K562 (cell line): Measurements from ENCODE around the gene THADA.

ENCODE experiments used
- CREB1 ChIP-seq, 2 experiments: sonication (generic) in 1 of 2; formaldehyde crosslinking in 1 of 2; IDR thresholded peaks; 2 replicates each; pipeline versions ENCODE4 v1.6.1 to v1.8.0; 2012 to 2022; ENCODE audit warnings: inconsistent platforms in 1 of 2, mild to moderate bottlenecking in 1 of 2, missing genetic modification reagents in 1 of 2, moderate library complexity in 1 of 2
- EZH2 ChIP-seq: IDR thresholded peaks from 2 replicates; pipeline ENCODE4 v1.6.1; 2012; ENCODE audit warnings: low read depth, mild to moderate bottlenecking, inconsistent platforms, low read length, borderline replicate concordance
- L3MBTL2 ChIP-seq: fragments of 450-650 bp; IDR thresholded peaks from 2 replicates; pipeline ENCODE4 v1.6.1; 2016; ENCODE audit warnings: mild to moderate bottlenecking, moderate library complexity
- RB1 ChIP-seq: fragments of 450-650 bp; IDR thresholded peaks from 2 replicates; pipeline ENCODE4 v1.6.1; 2017; ENCODE audit warnings: low read depth, mild to moderate bottlenecking
- SMC3 ChIP-seq: conservative IDR thresholded peaks from 2 replicates; pipeline ENCODE4 v1.6.1; 2011; ENCODE audit warnings: low read depth, low read length, improper control_type of control experiment; ENCODE audit not compliant: insufficient read depth
- SNRNP70 ChIP-seq: fragments of 200-400 bp; formaldehyde crosslinking; optimal IDR thresholded peaks from 2 replicates; pipeline ENCODE3; 2017; ENCODE audit warnings: low read depth, low read length
- TAF1 ChIP-seq: IDR thresholded peaks from 2 replicates; pipeline ENCODE4 v1.6.1; 2011; ENCODE audit warnings: mild to moderate bottlenecking, low read length, moderate library complexity; ENCODE audit not compliant: insufficient read depth, control insufficient read depth, severe bottlenecking; ENCODE audit errors: extremely low read depth
- TFE3 ChIP-seq: fragments of 450-650 bp; formaldehyde crosslinking; IDR thresholded peaks from 2 replicates; pipeline ENCODE4 v1.4.0; 2020; ENCODE audit warnings: mild to moderate bottlenecking, mixed read lengths
- TGIF2 ChIP-seq: sonication (generic); formaldehyde crosslinking; IDR thresholded peaks from 2 replicates; pipeline ENCODE4 v1.8.1; 2022; ENCODE audit warnings: mild to moderate bottlenecking, missing genetic modification reagents, moderate library complexity

GRCh38 chr2:43183743-43184142 is 412.1 kb downstream of the THADA start:
- TF ChIP-seq EZH2 (no peak), L3MBTL2 (no peak), SNRNP70 (no peak), SMC3 (no peak), TGIF2 (CRISPR knock-in tag) (no peak), TAF1 (no peak), TFE3 (CRISPR knock-in tag) (no peak), RB1 (no peak), CREB1 (IDR thresholded peaks at IDR 0.05) (no peak), CREB1 (CRISPR knock-in tag; IDR thresholded peaks at IDR 0.05) (no peak)
